Liver (tissue), 9 donors: ENCODE measurements around the gene XRCC5. TPM values are rescaled to one million over a fixed set of nuclear protein-coding genes. Genes with fewer than 3 reads are reported as not detected.

Experiments
- DNase-seq: peaks from one replicate; pipeline ENCODE4 v3.0.0-alpha.2; 2017; ENCODE audit warnings: low spot score
- H3K27ac ChIP-seq, 2 donors: one replicate each; pipeline ENCODE4 v1.7.0; 2013; ENCODE audit warnings: inconsistent platforms in 2 of 2, low read length in 2 of 2, control low read depth in 1 of 2, low read depth in 1 of 2, mild to moderate bottlenecking in 1 of 2
- H3K27me3 ChIP-seq, 4 donors: one replicate each; pipeline versions ENCODE4 v1.6.1 to v1.7.0; 2013; ENCODE audit warnings: low read length in 3 of 4, inconsistent platforms in 1 of 4, mild to moderate bottlenecking in 1 of 4, moderate library complexity in 1 of 4; ENCODE audit not compliant: control insufficient read depth in 4 of 4, insufficient read depth in 4 of 4
- H3K36me3 ChIP-seq, 4 donors: one replicate each; pipeline versions ENCODE4 v1.6.1 to v1.7.0; 2013; ENCODE audit warnings: low read length in 3 of 4, mild to moderate bottlenecking in 3 of 4, low read depth in 1 of 4, moderate library complexity in 1 of 4; ENCODE audit not compliant: control insufficient read depth in 4 of 4, insufficient read depth in 3 of 4
- H3K4me1 ChIP-seq, 4 donors: one replicate each; pipeline versions ENCODE4 v1.6.1 to v1.7.0; 2013; ENCODE audit warnings: low read length in 3 of 4, mild to moderate bottlenecking in 3 of 4, moderate library complexity in 1 of 4; ENCODE audit not compliant: control insufficient read depth in 4 of 4, insufficient read depth in 4 of 4
- H3K4me3 ChIP-seq, 3 donors: one replicate each; pipeline versions ENCODE4 v1.6.1 to v1.7.0; 2013; ENCODE audit warnings: low read length in 3 of 3, control low read depth in 1 of 3, low read depth in 1 of 3, mild to moderate bottlenecking in 1 of 3
- H3K9ac ChIP-seq, 2 donors: one replicate each; pipeline ENCODE4 v1.7.0; 2013; ENCODE audit warnings: low read length in 2 of 2, mild to moderate bottlenecking in 2 of 2, moderate library complexity in 2 of 2, control low read depth in 1 of 2, low read depth in 1 of 2
- H3K9me3 ChIP-seq, 4 donors: one replicate each; pipeline versions ENCODE4 v1.6.1 to v1.7.0; 2013; ENCODE audit warnings: low read length in 3 of 4; ENCODE audit not compliant: control insufficient read depth in 4 of 4
- ATF3 ChIP-seq: IDR thresholded peaks from 2 replicates; pipeline ENCODE4 v1.6.1; 2016; ENCODE audit warnings: antibody characterized with exemption
- CTCF ChIP-seq: fragments of 150-350 bp; IDR thresholded peaks from 2 replicates; pipeline ENCODE4 v1.5.1; 2017; ENCODE audit warnings: improper control_type of control experiment, low read depth, low read length; ENCODE audit not compliant: missing input control
- EGR1 ChIP-seq, 2 donors: IDR thresholded peaks; 2 replicates each; pipeline ENCODE4 v1.6.1; 2016 to 2018; ENCODE audit warnings: antibody characterized with exemption in 2 of 2, low read depth in 2 of 2
- FOXA1 ChIP-seq: IDR thresholded peaks from 2 replicates; pipeline ENCODE4 v1.6.1; 2016; ENCODE audit warnings: antibody characterized with exemption
- FOXA2 ChIP-seq: IDR thresholded peaks from 2 replicates; pipeline ENCODE4 v1.6.1; 2016; ENCODE audit warnings: antibody characterized with exemption
- GABPA ChIP-seq, 2 donors: IDR thresholded peaks in 1 of 2; conservative IDR thresholded peaks in 1 of 2; 2 replicates each; pipeline ENCODE4 v1.6.1; 2016; ENCODE audit warnings: antibody characterized with exemption in 2 of 2, mild to moderate bottlenecking in 1 of 2, moderate library complexity in 1 of 2
- HNF4A ChIP-seq, 2 donors: conservative IDR thresholded peaks; 2 replicates each; pipeline ENCODE4 v1.6.1; 2016; ENCODE audit warnings: antibody characterized with exemption in 2 of 2, mild to moderate bottlenecking in 2 of 2
- HNF4G ChIP-seq: IDR thresholded peaks from 2 replicates; pipeline ENCODE4 v1.6.1; 2016; ENCODE audit warnings: antibody characterized with exemption
- JUND ChIP-seq, 2 donors: IDR thresholded peaks; 2 replicates each; pipeline ENCODE4 v1.6.1; 2016; ENCODE audit warnings: antibody characterized with exemption in 2 of 2
- MAX ChIP-seq: IDR thresholded peaks from 2 replicates; pipeline ENCODE4 v1.6.1; 2016; ENCODE audit warnings: antibody characterized with exemption
- NR2F2 ChIP-seq: IDR thresholded peaks from 2 replicates; pipeline ENCODE4 v1.6.1; 2016; ENCODE audit warnings: antibody characterized with exemption
- RAD21 ChIP-seq, 2 donors: IDR thresholded peaks; 2 replicates each; pipeline ENCODE4 v1.6.1; 2016; ENCODE audit warnings: antibody characterized with exemption in 2 of 2, mild to moderate bottlenecking in 2 of 2
- REST ChIP-seq: IDR thresholded peaks from 2 replicates; pipeline ENCODE4 v1.6.1; 2016; ENCODE audit warnings: antibody characterized with exemption, mild to moderate bottlenecking
- RXRA ChIP-seq, 2 donors: IDR thresholded peaks; 2 replicates each; pipeline ENCODE4 v1.6.1; 2017 to 2018; ENCODE audit warnings: antibody characterized with exemption in 2 of 2, mild to moderate bottlenecking in 1 of 2
- SP1 ChIP-seq: IDR thresholded peaks from 2 replicates; pipeline ENCODE4 v1.6.1; 2018; ENCODE audit warnings: antibody characterized with exemption, mild to moderate bottlenecking
- TAF1 ChIP-seq: conservative IDR thresholded peaks from 2 replicates; pipeline ENCODE4 v1.6.1; 2016; ENCODE audit warnings: antibody characterized with exemption, mild to moderate bottlenecking
- YY1 ChIP-seq: IDR thresholded peaks from 2 replicates; pipeline ENCODE4 v1.6.1; 2016; ENCODE audit warnings: antibody characterized with exemption, mild to moderate bottlenecking
- ZBTB33 ChIP-seq: IDR thresholded peaks from 2 replicates; pipeline ENCODE4 v1.6.1; 2016; ENCODE audit warnings: antibody characterized with exemption
- polyA plus RNA-seq, 2 donors: library from polyadenylated mRNA; stranded (reverse) in 1 of 2; unstranded in 1 of 2; fragments of 200-250 nt in 1 of 2; fragments of >200 nt in 1 of 2; fragmentation: Nextera tagmentation in 1 of 2; extraction: Ambion mirVana in 1 of 2; gene quantifications; one replicate each; pipeline versions ENCODE4 v1.2.1 to v1.2.3, GENCODE V29; 2013 to 2015
- total RNA-seq, 2 donors: library from RNA; depleted of rRNA; stranded (reverse); fragments of >200 nt; gene quantifications; one replicate each; pipeline ENCODE4 v1.2.3, GENCODE V29; 2014
- donor health status: healthy.
- donor health status: healthy.
- donor health status: healthy.
- donor health status: healthy.
- donor health status: healthy.

Gene XRCC5
- total and polyA plus RNA-seq, 4 donors, result 63.7 to 140 (median 84.5) TPM

- Histone ChIP-seq H3K36me3 (peaks cover 0 to 9% (median 2%) of the 10 kb centered on the region in 4 donors), H3K4me3 (no peak overlapping the region), H3K27me3 (no peaks in the 10 kb centered on the region), H3K9ac (no peak overlapping the region), H3K9me3 (no peaks in the 10 kb centered on the region), H3K27ac (peak overlapping the region in 1 of 2 donors; percentile 7), H3K4me1 (peaks cover 13 to 69% (median 60%) of the 10 kb centered on the region in 4 donors)
- no peak for TF ChIP-seq RXRA (IDR thresholded peaks at IDR 0.05)
- TF ChIP-seq ZBTB33, result no peak
- no peak for TF ChIP-seq MAX
- no peak for TF ChIP-seq SP1
- no peak for TF ChIP-seq TAF1
- TF ChIP-seq NR2F2, result no peak
- no peak for TF ChIP-seq RAD21 (IDR thresholded peaks at IDR 0.05)
- TF ChIP-seq FOXA2, result no peak
- no peak for TF ChIP-seq HNF4G
- no peak for TF ChIP-seq ATF3
- TF ChIP-seq YY1, result no peak
- no peak for TF ChIP-seq JUND (IDR thresholded peaks at IDR 0.05)
- no peak for TF ChIP-seq REST
- no peak for TF ChIP-seq EGR1 (IDR thresholded peaks at IDR 0.05; ENCODE audit: low read depth in 2 of 2)
- TF ChIP-seq HNF4A (conservative IDR thresholded peaks at IDR 0.05), result no peak
- TF ChIP-seq GABPA (IDR thresholded peaks at IDR 0.05 in 1 of 2, conservative IDR thresholded peaks at IDR 0.05 in 1 of 2), result no peak
- TF ChIP-seq FOXA1, result no peak
- no peak for TF ChIP-seq CTCF
- DNase-seq, result no peak
These were observed 36.7 kb upstream of the XRCC5 start for GRCh38 chr2:216072473-216072872.
